Putamen (tissue), 1 donor: ENCODE measurements around the gene SLMAP.

Experiments
- DNase-seq: peaks from one replicate; pipeline ENCODE4 v3.0.0-alpha.2; 2016; ENCODE audit warnings: low spot score

SLMAP gene

DNA sequence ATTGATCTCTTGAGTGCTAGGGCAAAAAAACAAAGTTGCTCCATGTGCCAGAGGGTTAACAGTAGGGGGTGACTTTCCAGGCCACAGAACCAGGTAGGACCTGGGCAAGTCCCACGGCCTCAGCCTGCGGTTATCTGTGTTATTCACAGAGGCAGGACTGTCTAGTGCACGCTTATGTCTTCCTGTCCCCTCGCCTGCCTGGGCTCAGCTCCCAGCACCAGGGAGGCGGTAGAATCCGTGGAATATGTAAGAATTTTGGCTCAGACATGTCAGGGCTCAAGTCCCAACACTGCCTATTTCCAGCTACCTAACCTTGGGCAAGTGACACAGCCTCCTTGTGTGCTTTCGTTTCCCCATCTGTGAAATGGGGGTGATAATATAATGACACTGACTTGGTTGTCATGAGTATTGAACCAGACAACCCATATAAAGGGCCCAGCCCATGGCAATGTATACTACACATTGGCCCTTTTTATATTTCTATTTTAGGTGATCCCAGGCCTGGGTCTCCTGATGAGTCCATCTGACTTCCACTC lies 207.8 kb downstream of the SLMAP start:
- DNase-seq, result no peak

DNA sequence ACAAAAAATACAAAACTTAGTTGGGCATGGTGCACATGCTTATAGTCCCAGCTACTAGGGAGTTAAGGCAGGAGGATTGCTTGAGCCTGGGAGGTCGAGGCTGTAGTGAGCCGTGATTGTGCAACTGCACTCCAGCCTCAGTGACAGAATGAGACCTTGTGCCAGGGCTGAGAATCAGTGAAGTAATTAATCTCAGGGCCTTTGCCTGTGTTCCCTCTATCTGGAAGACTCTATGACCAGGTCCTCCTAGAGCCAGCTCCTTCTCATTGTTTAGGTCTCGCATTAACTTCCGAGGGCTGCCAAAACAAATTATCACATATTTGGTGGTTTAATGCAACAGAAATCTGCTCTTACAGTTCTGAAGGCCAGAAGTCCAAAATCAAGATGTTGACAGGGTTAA lies 210.7 kb downstream of the SLMAP start:
- no peak for DNase-seq

GRCh38 chr3:57967590-57967989 lies 211.5 kb downstream of the SLMAP start:
- DNase-seq, result no peak

GRCh38 chr3:57968501-57968900 lies 212.4 kb downstream of the SLMAP start:
- no peak for DNase-seq

DNA sequence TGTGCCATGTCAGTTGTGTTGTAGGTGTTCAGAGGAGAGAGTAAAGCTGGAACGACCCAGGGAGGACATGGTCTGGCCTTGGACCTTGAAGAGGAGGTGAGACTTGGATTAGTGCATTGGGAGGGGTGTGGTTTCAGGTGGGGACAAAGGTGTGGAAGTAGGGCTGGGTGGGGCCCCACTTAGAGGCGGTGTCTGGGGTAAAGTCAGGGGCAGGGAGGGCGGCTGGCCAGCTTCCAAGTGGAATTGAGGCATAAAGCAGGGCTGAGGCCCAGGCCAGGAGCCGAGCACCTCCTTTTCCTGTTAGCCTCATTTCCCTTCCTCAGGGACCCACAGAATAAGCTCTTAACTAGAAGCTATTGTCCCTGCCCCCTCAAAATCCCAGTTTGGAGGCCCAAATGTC lies 215.9 kb downstream of the SLMAP start:
- DNase-seq, result no peak

DNA sequence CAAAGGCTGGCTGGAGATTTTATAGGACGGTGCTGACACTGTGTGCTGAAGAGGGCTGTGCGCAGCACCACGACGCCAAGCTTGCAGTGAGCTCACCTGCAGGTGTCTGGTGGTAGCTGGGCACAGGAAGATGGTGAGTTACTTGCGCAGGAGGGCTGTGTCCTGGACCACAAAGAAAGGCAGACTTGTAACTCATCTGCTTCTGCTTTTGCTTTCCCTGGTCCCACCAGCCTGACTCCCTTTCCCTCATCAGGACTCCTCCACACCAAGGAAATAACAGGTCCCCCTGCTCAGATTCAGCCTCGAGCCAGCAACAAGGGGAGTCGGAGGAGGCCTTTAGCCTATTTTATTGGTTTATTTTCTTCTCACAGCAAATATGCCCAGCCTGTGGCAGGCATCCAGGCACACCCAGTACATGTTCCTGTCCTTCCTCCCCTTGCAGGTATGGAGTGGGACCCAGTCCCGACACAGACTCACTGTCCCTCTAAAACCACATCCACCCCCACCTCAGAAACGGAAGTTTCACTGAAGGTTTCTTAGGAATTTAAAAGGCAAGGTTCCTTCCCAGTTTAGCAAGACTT lies 216.5 kb downstream of the SLMAP start:
- DNase-seq, result no peak

GRCh38 chr3:57973715-57974477 lies 217.8 kb downstream of the SLMAP start:
- DNase-seq, result no peak

DNA sequence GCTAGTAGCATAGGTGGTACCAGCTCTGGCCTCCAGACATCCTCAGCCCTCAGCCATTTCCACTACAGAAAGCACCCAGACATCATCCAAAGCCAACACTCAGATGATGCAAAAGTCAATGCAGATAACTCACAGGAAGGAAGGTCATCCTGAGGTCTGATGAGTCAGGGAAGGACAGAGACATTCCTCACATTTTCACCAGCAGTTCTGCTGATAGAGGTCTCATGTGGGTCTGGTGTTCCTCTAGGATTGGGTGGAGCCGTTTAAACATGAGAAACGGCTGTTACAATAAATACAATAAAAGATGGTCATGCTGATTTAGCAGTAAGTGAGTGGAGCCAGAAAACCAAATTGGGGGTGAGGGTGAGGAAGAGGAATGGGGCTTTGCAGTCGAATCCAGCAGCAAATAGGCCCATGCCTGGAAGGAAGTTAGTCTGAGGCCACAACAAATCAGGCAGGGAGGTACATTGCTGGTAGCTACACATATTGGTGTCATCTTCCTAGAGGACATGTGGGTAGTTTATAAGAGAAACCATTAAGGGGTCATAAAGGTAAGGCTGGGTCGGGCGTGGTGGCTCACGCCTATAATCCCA lies 218.8 kb downstream of the SLMAP start:
- DNase-seq, result no peak

DNA sequence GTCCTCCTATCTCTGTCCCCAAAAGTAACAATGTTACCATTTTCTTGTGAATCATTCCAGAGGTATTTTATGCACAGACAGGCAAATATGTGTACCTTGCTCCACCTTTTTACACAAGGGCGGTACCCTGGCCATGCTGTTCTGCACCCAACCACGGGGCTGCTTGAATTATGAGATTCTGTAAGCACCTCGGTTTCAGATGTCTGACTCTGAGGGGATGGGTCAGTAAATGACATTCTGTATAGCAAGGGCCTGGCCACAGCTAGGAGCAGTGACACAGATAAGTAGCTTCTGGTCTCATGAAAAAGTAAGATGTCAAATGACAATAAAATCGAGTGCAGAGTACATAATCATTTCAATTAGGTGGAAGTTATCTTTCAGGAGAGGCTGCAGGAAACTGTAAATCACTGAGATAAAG lies 221.7 kb downstream of the SLMAP start:
- DNase-seq, result no peak

GRCh38 chr3:57978316-57978715 lies 222.2 kb downstream of the SLMAP start:
- DNase-seq, result no peak
